ENCODE results near the gene GLB1L2.

Gene GLB1L2

DNA sequence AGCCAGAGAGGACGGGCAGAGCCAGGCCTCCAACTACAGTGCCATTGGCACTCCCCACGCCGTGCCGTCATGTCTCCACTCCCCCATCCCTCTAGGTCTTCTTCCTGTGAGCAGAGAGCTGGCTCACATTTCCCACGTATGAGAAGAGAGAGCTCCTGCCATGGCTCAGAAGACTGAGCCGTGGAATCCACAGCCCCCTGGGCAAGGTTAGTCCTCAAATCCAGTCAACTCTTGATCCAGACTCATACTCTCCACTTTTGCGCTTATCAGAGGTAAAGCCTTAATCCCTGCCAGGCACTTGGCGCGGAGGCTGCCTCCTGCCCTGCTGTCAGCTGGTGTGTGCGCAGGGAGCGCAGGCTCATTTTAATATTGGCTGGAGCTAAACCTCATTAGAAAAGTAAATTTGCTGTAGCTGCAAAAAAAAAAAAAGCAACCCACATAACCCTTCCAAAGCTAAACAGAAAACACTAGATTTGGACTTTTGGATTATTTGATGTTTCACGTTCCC is 75.6 kb downstream of the GLB1L2 start:
- DNase-seq: no peak

DNA sequence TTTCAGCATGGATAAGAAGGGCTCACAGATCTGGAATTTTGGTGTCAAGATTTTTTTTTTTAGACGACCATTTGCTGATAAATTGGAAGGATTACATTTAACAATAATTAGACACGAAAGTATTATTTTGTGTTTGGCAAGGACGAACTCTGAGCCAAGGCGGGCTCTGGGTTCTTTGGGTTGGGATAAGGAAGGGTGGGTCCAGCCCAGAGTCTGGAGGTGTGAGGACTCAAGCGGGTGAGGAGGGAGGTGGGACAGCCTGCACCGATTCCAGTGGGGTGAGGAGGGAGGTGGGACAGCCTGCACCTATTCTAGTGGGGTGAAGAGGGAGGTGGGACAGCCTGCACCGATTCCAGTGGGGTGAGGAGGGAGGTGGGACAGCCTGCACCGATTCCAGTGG is 76.1 kb downstream of the GLB1L2 start:
- no peak for DNase-seq

GRCh38 chr11:134409552-134410429 is 78.0 kb downstream of the GLB1L2 start:
- no peak for DNase-seq

DNA sequence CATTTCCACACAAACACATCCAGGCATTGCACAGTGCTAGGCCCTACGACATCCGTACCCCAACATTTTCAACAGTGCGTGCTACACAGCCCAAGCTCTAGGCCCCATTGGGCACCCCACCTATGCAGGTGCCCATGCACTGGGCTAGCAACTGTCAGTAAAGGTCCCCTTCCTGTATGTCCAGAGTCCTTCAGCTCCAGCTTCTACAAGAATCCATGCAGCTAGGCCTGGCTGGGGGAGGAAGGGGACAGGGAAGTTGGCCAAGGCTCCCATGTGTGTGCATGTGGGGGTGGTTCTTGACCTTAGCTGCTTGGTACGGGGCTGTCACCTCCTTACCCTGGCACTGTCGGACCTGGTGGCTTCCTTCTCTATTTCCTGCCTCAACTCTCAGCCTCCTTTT is 79.0 kb downstream of the GLB1L2 start:
- DNase-seq: no peak

DNA sequence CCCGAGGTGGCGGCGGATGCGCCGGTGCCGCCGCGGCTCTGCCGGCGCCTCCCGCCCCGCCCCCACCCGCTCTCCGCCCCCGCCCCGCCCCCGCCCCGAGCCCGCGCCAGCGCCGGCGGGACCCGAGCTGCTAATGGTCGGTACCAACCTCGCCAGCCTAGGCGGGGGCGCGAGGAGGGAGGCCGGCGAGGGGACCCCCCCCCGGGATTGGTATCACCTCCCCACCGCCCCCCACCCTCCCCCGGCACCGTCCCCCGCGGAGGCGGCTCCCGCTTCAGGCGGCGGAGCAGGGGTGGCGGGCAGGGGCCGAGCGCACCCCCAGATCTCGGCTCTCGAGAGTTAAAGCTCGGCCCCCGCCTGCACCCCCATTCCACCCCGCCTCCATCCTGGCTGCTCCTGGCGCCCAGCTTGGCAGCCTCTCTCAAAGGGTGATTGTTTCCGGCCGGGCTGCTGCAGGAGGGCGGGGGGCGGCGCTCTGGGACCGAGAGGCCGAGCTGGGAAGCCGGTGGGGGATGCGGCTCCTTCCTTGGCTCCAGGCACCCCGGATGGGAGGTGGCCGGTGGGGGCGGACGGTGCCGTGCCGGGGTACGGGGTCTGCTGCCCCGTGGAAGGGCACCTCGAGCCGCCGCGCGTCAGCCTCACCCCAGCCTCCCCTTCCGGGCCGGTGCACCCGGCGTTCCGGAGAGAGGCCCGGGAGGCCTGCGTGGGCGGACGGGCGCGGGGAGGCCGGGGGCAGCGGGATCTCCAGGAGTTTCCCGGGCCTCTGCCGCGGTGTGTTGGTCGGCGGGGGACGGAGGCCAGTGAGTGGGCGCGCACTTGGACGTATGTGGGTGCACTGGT is 80.6 kb downstream of the GLB1L2 start, which contains the start of gene B3GAT1:
B3GAT1 (minus strand) TSS at position 40 of the 840 bp plus-strand sequence. CDS start 24,583 bp downstream, outside the sequence.
- DNase-seq: peak; percentile 36

- no peak for DNase-seq
Observed at GRCh38 chr11:134413043-134413825, 81.4 kb downstream of the GLB1L2 start.

DNA sequence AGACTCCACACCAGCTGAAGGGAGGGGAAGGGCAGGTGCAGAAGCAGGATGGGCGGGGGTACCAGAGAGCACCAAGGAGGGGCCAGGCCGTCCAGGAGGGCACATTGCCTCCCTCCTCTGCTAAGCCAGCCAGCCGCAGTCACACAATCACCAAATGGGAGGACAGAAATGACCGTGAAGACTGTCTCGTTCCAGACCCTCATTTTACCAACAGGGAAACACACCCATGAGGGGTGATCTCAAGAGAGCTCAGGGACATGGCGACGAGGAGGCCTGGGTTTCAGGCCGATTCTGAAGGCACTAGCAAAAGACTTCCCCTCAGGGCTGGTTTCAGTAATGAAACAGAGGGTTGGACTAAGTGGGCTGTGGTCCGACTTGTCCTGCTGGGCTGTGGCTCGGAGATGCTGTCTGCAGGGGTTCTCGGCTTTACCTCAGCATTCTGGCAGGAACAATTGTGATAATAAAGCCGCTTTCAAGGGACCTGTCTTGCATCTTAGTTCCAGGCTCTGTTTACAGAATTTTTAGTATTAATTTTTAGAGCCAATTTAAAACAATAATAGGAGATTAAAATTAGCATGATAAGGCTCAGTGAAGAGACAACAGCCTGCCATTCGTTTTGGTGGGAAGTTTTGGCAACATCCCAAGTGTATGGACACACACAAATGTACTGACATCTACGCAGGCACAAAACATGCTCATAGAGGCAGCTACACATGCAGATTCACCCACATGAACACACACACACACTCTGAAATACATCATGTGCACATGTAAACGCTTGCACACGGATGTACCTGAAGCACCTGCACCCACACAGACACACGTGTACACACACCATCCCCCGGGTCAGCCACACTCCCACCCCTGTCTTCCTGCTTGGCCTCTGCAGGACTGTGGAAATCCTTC is 82.3 kb downstream of the GLB1L2 start:
- DNase-seq: no peak

GRCh38 chr11:134414766-134415765 is 83.3 kb downstream of the GLB1L2 start:
- DNase-seq: peak; percentile 51

- DNase-seq: no peak
Observed at GRCh38 chr11:134416726-134417125, 84.9 kb downstream of the GLB1L2 start.

- DNase-seq: no peak
Observed at GRCh38 chr11:134417871-134418840, 86.4 kb downstream of the GLB1L2 start.

DNA sequence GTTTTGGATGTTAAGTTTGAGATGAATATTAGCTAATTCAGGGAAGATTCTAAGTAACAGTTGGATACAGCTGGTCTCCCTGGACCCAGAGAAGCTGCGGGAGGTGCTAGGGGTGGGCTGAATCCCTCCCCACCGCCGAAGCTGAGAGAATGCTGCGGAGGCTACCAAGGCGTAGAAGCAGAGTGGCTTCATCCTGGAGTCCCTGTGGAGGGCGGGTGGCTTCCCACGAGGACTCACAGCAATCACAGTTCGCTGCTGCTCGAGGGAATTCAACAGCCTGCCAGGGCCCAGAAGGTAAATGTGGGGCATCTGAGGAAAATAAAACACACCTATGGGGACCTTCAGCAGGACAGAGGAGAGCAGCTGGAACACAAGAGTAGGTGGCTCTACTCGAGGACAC is 91.3 kb downstream of the GLB1L2 start:
- DNase-seq: no peak

GRCh38 chr11:134425413-134425812 is 93.6 kb downstream of the GLB1L2 start:
- DNase-seq: no peak
